Astrocyte (in vitro differentiated cells and primary cell): Measurements from ENCODE around the gene ST3GAL4. TPM values are rescaled to one million over a fixed set of nuclear protein-coding genes. Genes with fewer than 3 reads are reported as not detected.
"Not testable (repeated sequence)": the region's sequence is repeated elsewhere in the genome, so short reads cannot be mapped to it uniquely, and the experiment has no call there.

Source experiments
- DNase-seq: peaks from one replicate; pipeline ENCODE4 v3.0.0-alpha.2; 2010; ENCODE audit warnings: low read depth
- FAIRE-seq: peaks from 2 replicates; lab custom pipeline; 2011; peaks lifted over from hg19 to GRCh38; lab: Jason Lieb, UNC
- H2AFZ ChIP-seq: 2 replicates; pipeline ENCODE4 v1.6.0; 2012; ENCODE audit warnings: low read depth, low read length, inconsistent platforms
- H3K27ac ChIP-seq: 2 replicates; pipeline ENCODE4 v1.5.1; 2011; ENCODE audit warnings: low read depth, low read length, inconsistent platforms
- H3K27me3 ChIP-seq: 2 replicates; pipeline ENCODE4 v1.6.0; 2011; ENCODE audit warnings: low read length, inconsistent platforms; ENCODE audit not compliant: insufficient read depth
- H3K36me3 ChIP-seq: 2 replicates; pipeline ENCODE4 v1.5.1; 2011; ENCODE audit warnings: low read length, inconsistent platforms; ENCODE audit not compliant: insufficient read depth
- H3K4me1 ChIP-seq: 2 replicates; pipeline ENCODE4 v1.5.1; 2011; ENCODE audit warnings: low read length, inconsistent platforms; ENCODE audit not compliant: insufficient read depth
- H3K4me2 ChIP-seq: 2 replicates; pipeline ENCODE4 v1.6.0; 2012; ENCODE audit warnings: low read length, inconsistent platforms
- H3K4me3 ChIP-seq: 2 replicates; pipeline ENCODE4 v1.5.1; 2011; ENCODE audit warnings: low read depth, mild to moderate bottlenecking, low read length, inconsistent platforms; ENCODE audit not compliant: insufficient read depth
- H3K79me2 ChIP-seq: 2 replicates; pipeline ENCODE4 v1.6.0; 2012; ENCODE audit warnings: mild to moderate bottlenecking, low read length, inconsistent platforms; ENCODE audit not compliant: insufficient read depth
- H3K9ac ChIP-seq: 2 replicates; pipeline ENCODE4 v1.6.0; 2012; ENCODE audit warnings: mild to moderate bottlenecking, low read length, inconsistent platforms
- H3K9me3 ChIP-seq: 2 replicates; pipeline ENCODE4 v1.5.1; 2012; ENCODE audit warnings: low read depth, mild to moderate bottlenecking, low read length, inconsistent platforms; ENCODE audit not compliant: insufficient read depth
- H4K20me1 ChIP-seq: 2 replicates; pipeline ENCODE4 v1.6.0; 2012; ENCODE audit warnings: low read length, inconsistent platforms; ENCODE audit not compliant: insufficient read depth
- H3K27ac Mint-ChIP-seq: one replicate; pipeline ENCODE4 v1.8.0; 2021; ENCODE audit warnings: mild to moderate bottlenecking, mixed read lengths; ENCODE audit not compliant: unreplicated experiment
- H3K27me3 Mint-ChIP-seq: one replicate; pipeline ENCODE4 v1.8.0; 2021; ENCODE audit warnings: low read depth, mixed read lengths; ENCODE audit not compliant: unreplicated experiment
- H3K36me3 Mint-ChIP-seq: one replicate; pipeline ENCODE4 v1.8.0; 2021; ENCODE audit warnings: low read depth, mixed read lengths; ENCODE audit not compliant: unreplicated experiment
- H3K4me1 Mint-ChIP-seq: one replicate; pipeline ENCODE4 v1.8.0; 2021; ENCODE audit warnings: low read depth, mixed read lengths; ENCODE audit not compliant: unreplicated experiment
- H3K4me3 Mint-ChIP-seq: one replicate; pipeline ENCODE4 v1.8.0; 2021; ENCODE audit warnings: mild to moderate bottlenecking, moderate library complexity, mixed read lengths; ENCODE audit not compliant: unreplicated experiment
- H3K9me3 Mint-ChIP-seq: one replicate; pipeline ENCODE4 v1.8.0; 2021; ENCODE audit warnings: mild to moderate bottlenecking, mixed read lengths; ENCODE audit not compliant: unreplicated experiment
- EZH2 ChIP-seq: IDR thresholded peaks from 2 replicates; pipeline ENCODE4 v1.6.1; 2012; ENCODE audit warnings: mild to moderate bottlenecking, low read length, inconsistent platforms; ENCODE audit not compliant: insufficient read depth
- total RNA-seq: library from RNA; stranded (reverse); gene quantifications from 2 replicates; pipeline ENCODE4 v1.2.1, GENCODE V29; 2021
- TF ChIP-seq, protein P1 (sequence below): IDR thresholded peaks from 2 replicates; pipeline ENCODE4 v1.5.1; 2011; ENCODE audit warnings: low read depth, mild to moderate bottlenecking, inconsistent platforms, low read length, moderate library complexity; ENCODE audit not compliant: insufficient read depth

Gene ST3GAL4
- total RNA-seq, 1 donor from 2014 or later, result 12.2 TPM

DNA sequence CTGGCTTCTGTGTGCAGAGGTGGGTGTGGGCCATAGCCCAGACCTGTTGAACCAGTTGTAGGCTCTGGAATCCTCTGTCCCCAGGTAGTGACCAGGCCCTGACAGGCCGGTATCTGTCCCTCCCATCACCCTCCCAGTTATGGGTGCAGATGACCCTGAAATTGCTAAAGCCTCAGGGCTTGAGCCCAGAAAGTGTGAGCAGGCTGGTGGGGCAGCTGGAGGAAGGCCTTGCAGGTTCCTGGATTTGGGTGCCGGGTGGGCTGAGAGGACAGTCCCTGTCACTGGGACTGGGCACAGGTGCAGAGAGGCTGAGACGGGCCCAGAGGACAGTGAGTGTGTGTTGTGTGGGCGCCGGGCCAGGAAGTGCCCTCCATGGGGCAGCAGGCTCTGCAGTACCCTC, 10.0 kb downstream of the ST3GAL4 start:
- not testable (repeated sequence) for H3K9ac ChIP-seq, H3K4me2 ChIP-seq, H3K4me1 Mint-ChIP-seq, H3K4me1 ChIP-seq, H3K27me3 Mint-ChIP-seq, H3K4me3 ChIP-seq, FAIRE-seq, H3K9me3 ChIP-seq, H3K27me3 ChIP-seq, H3K36me3 ChIP-seq, H2AFZ ChIP-seq, H3K4me3 Mint-ChIP-seq, H3K9me3 Mint-ChIP-seq, DNase-seq, H3K27ac ChIP-seq, H3K36me3 Mint-ChIP-seq, H3K27ac Mint-ChIP-seq, H3K79me2 ChIP-seq
- H4K20me1 ChIP-seq, result peaks cover 47% of the 10 kb centered on the region

GRCh38 chr11:126366064-126366822, 10.8 kb downstream of the ST3GAL4 start:
- Histone ChIP-seq H3K4me1 (no peaks in the 10 kb centered on the region), H4K20me1 (peaks cover 40% of the 10 kb centered on the region), H3K9me3 (no peaks in the 10 kb centered on the region), H3K27ac (no peak overlapping the region), H3K4me3 (no peak overlapping the region), H3K9ac (no peak overlapping the region), H3K36me3 (no peaks in the 10 kb centered on the region), H3K27me3 (no peaks in the 10 kb centered on the region), H3K79me2 (peaks cover 3% of the 10 kb centered on the region), H3K4me2 (no peak overlapping the region), H2AFZ (no peak overlapping the region)
- Mint-ChIP-seq H3K4me3 (no peak overlapping the region), H3K4me1 (no peaks in the 10 kb centered on the region), H3K27ac (no peak overlapping the region), H3K9me3 (no peaks in the 10 kb centered on the region), H3K27me3 (no peaks in the 10 kb centered on the region), H3K36me3 (no peaks in the 10 kb centered on the region)
- no peak for TF ChIP-seq EZH2
- TF ChIP-seq, protein P1, sequence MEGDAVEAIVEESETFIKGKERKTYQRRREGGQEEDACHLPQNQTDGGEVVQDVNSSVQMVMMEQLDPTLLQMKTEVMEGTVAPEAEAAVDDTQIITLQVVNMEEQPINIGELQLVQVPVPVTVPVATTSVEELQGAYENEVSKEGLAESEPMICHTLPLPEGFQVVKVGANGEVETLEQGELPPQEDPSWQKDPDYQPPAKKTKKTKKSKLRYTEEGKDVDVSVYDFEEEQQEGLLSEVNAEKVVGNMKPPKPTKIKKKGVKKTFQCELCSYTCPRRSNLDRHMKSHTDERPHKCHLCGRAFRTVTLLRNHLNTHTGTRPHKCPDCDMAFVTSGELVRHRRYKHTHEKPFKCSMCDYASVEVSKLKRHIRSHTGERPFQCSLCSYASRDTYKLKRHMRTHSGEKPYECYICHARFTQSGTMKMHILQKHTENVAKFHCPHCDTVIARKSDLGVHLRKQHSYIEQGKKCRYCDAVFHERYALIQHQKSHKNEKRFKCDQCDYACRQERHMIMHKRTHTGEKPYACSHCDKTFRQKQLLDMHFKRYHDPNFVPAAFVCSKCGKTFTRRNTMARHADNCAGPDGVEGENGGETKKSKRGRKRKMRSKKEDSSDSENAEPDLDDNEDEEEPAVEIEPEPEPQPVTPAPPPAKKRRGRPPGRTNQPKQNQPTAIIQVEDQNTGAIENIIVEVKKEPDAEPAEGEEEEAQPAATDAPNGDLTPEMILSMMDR, result no peak
- FAIRE-seq, result no peak
- DNase-seq, result no peak

DNA sequence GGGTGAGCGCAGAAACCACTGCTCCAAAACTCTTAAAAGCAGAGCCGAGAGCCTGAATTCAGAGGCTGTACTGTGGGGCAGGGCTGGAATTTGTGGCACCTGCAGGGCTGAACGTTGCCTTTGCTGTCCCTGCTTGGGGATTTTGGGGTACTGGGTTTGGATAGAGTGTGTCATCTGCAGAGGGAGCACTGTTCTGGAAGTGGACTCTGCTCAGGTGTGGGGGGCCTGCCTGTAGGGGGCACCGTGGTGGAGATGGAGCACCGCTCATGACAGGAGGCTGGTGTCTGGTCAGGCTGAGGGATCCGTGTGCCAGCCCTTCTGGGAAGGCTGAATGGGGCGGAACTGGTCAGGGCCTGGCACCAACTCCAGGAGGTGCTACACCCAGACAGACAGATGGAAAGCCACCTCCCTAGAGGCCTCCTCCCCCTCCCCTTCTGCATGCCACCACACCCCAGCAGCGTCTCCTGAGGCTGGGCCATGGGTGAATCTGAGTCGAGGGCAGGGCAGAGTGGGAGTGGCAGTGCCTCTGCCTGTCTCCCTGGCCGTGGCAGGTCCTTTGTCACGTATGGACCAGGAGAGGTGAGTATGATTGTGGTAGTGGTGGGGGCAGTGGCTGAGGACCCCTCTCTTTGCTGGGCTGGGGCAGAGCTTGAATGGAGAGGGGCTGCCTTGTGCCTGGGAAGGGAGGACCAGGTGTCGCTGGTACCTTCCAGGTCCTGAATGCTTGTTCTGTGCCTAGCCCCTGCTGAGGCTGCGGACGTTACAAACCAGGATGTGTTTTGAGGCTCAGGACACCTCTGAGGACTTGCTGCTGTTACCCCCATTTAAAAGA, 11.6 kb downstream of the ST3GAL4 start:
- DNase-seq, H3K27me3 ChIP-seq, H3K4me1 ChIP-seq, H3K4me3 ChIP-seq, H3K36me3 ChIP-seq, H3K36me3 Mint-ChIP-seq, H3K9me3 Mint-ChIP-seq, H3K27ac ChIP-seq, H3K4me3 Mint-ChIP-seq, H3K4me2 ChIP-seq, H2AFZ ChIP-seq, H3K4me1 Mint-ChIP-seq, H3K27ac Mint-ChIP-seq, H3K27me3 Mint-ChIP-seq, H3K9me3 ChIP-seq, FAIRE-seq, H3K79me2 ChIP-seq, H3K9ac ChIP-seq: not testable (repeated sequence)
- H4K20me1 ChIP-seq, result peaks cover 43% of the 10 kb centered on the region

GRCh38 chr11:126367806-126368205, 12.3 kb downstream of the ST3GAL4 start:
- not testable (repeated sequence) for DNase-seq, H3K4me3 Mint-ChIP-seq, FAIRE-seq

GRCh38 chr11:126368336-126369119, 13.0 kb downstream of the ST3GAL4 start:
- not testable (repeated sequence) for H3K4me3 Mint-ChIP-seq, DNase-seq, H3K27ac ChIP-seq, H3K27me3 ChIP-seq, H3K27ac Mint-ChIP-seq, H3K9me3 ChIP-seq, H3K4me1 Mint-ChIP-seq, H3K9ac ChIP-seq, H3K9me3 Mint-ChIP-seq, H3K36me3 ChIP-seq, H3K36me3 Mint-ChIP-seq, FAIRE-seq, H3K4me3 ChIP-seq, H3K4me2 ChIP-seq, H3K27me3 Mint-ChIP-seq, H2AFZ ChIP-seq, H3K4me1 ChIP-seq, H3K79me2 ChIP-seq
- H4K20me1 ChIP-seq, result peaks cover 42% of the 10 kb centered on the region

More at GRCh38 chr11:126367806-126368205, 12.3 kb downstream of the ST3GAL4 start:
- not testable (repeated sequence) for H3K4me1 ChIP-seq, H3K27ac Mint-ChIP-seq, H3K9me3 ChIP-seq, H3K4me2 ChIP-seq, H3K9me3 Mint-ChIP-seq, H3K27me3 Mint-ChIP-seq, H3K36me3 ChIP-seq, H3K9ac ChIP-seq, H3K27me3 ChIP-seq, H3K36me3 Mint-ChIP-seq, H3K4me1 Mint-ChIP-seq, H3K27ac ChIP-seq, H2AFZ ChIP-seq, H3K79me2 ChIP-seq, H3K4me3 ChIP-seq
- H4K20me1 ChIP-seq, result peaks cover 42% of the 10 kb centered on the region
